ENCODE measurements around the gene ACTC1.

ACTC1 gene

GRCh38 chr15:34802371-34802770 lies 7.0 kb upstream of the ACTC1 start:
- no peak for DNase-seq (ENCODE audit: low read depth in 2 of 3, low spot score in 2 of 3)

- DNase-seq (ENCODE audit: low read depth in 2 of 3, low spot score in 2 of 3) = no peak
Observed at GRCh38 chr15:34799149-34800101, 4.1 kb upstream of the ACTC1 start.

DNA sequence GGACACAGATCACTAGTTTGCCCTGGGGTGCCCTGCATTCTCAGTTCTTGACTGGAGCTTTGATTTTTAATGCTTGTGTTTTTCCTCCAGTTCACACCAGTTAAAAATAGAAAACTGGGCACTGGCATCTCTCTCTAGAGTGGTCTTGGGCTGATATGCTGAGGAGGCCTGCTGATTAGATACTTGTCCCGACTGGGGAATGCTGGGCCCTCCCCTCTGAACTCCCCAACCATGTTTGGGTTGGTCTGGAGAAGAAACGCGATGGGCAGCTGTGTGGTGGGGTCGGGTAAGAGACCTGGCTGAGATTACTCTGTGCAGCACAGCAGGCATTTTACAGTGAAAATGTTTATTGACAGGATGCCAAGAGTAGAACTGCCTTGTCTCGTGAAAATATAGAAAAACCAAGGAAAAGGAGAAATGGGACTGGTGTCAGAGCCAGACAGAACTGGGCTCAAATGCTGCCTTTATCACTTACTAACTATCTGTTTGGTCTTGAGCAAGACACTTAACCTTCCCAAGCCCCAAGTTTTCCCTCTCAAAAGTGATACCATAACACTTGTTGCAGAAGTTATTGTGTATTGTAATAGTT lies 1.6 kb upstream of the ACTC1 start:
- DNase-seq (ENCODE audit: low read depth in 2 of 3, low spot score in 2 of 3) = no peak

- DNase-seq (ENCODE audit: low read depth in 2 of 3, low spot score in 2 of 3) = no peak
Observed at GRCh38 chr15:34794590-34795206, 651 bp downstream of the ACTC1 start.

GRCh38 chr15:34793901-34794300 lies 1.4 kb downstream of the ACTC1 start:
- DNase-seq (ENCODE audit: low read depth in 2 of 3, low spot score in 2 of 3) = no peak

DNA sequence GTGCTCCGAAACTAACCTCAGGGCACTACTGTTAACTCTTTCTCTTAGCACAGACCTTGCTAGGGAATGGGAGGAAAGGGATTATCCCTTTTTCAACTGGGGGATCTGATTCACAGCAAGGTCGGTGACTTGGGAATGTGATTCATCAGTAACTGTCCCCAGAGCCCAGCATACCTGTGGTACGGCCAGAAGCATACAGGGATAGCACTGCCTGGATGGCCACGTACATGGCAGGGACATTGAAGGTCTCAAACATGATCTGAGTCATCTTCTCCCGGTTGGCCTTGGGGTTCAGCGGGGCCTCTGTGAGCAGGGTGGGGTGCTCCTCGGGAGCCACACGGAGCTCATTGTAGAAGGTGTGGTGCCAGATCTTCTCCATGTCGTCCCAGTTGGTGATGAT lies 2.3 kb downstream of the ACTC1 start:
- no peak for DNase-seq (ENCODE audit: low read depth in 2 of 3, low spot score in 2 of 3)

- no peak for DNase-seq (ENCODE audit: low read depth in 2 of 3, low spot score in 2 of 3)
Observed at GRCh38 chr15:34791701-34792100, 3.6 kb downstream of the ACTC1 start.

DNA sequence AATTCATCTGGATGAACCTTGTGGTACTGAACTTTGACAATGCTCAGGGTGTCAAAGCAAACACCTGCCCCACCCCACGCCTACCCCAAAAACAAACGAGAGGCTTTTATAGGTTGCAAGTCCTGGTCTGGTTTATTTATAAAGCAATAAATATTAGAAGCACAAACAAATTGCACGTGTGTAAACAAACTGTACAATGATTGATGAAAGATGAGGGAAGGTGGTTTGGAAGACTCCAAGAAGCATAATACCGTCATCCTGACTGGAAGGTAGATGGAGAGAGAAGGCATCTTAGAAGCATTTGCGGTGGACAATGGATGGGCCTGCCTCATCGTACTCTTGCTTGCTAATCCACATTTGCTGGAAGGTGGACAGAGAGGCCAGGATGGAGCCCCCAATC lies 5.2 kb downstream of the ACTC1 start:
- DNase-seq (ENCODE audit: low read depth in 2 of 3, low spot score in 2 of 3) = no peak

DNA sequence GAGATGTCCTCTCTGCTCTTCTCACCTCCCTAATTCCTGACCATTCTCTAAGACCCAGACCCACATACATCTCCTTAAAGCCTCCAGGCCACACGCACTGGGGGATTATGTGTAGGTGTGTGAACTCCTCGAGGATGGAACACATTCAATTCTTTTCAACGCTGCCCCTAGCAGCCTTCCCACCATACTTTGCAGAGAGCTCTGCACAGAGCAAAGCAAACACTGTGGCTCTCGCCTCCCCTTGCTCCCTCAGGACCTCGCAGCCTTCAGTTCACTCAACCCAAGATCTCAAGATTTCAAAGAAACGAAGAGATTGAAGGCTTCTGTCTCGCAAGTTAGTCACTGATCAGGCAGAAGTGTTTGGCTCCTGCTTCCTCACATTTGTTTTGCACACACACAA lies 6.0 kb downstream of the ACTC1 start:
- DNase-seq (ENCODE audit: low read depth in 2 of 3, low spot score in 2 of 3) = no peak

GRCh38 chr15:34786206-34786605 lies 9.1 kb downstream of the ACTC1 start:
- no peak for DNase-seq (ENCODE audit: low read depth in 2 of 3, low spot score in 2 of 3)

- DNase-seq (ENCODE audit: low read depth in 2 of 3, low spot score in 2 of 3) = no peak
Observed at GRCh38 chr15:34783991-34784390, 11.4 kb downstream of the ACTC1 start.

- DNase-seq (ENCODE audit: low read depth in 2 of 3, low spot score in 2 of 3) = no peak
Observed at GRCh38 chr15:34783431-34783830, 11.9 kb downstream of the ACTC1 start.

DNA sequence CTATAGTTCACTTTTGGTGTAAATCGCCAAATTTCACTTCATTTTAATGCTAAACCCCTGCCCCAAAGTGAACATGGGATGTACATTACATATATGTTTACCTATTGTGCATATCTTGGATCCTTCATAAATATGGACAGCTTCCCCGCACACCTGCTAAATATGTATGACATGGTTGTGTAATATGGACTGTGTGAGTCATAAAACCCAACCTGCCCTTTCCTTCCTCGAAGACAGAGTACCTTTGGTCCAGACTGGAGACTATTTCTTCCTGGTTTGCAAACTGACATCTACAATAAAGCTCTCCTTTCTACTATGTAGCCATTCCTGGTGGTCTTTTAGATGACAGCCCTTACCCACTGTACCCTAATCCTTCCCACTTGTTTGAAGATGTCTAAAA lies 12.4 kb downstream of the ACTC1 start:
- no peak for DNase-seq (ENCODE audit: low read depth in 2 of 3, low spot score in 2 of 3)

DNA sequence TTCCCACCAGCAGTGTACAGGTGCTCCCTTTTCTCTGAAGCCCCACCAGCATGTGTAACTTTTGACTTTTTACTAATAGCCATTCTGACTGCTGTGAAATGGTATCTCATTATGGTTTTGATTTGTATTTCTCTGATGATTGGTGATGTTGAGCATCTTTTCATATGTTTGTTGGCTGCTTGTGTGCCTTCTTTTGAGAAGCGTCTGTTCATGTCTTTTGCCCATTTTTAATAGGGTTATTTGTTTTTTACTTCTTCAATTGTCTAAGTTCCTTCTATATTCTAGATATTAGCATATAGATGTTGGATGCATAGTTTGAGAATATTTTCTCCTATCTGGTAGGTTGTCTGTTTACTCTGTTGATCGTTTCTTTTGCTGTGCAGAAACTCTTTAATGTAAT lies 14.6 kb downstream of the ACTC1 start:
- DNase-seq (ENCODE audit: low read depth in 2 of 3, low spot score in 2 of 3) = no peak

GRCh38 chr15:34776606-34777105 lies 18.7 kb downstream of the ACTC1 start:
- no peak for DNase-seq (ENCODE audit: low read depth in 2 of 3, low spot score in 2 of 3)

DNA sequence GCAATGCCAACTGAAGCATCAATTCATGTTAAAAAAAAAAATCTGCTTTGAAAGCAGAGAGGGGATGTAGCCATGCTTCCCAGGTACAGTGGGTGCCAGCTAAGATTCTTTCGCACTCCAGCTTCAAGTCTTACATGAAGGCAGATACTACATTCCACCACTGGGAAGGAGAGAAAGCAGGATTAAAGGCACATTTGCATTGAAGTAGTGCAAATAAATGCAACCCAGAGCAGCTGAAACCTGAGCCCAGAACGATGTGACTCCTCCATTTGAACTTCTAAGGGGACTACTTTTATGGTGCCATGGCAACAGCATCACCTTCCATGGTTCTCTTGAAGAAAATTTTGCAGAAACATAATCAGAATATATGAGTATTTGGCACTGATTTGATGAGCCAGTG lies 21.4 kb downstream of the ACTC1 start:
- DNase-seq (ENCODE audit: low read depth in 2 of 3, low spot score in 2 of 3) = no peak

DNA sequence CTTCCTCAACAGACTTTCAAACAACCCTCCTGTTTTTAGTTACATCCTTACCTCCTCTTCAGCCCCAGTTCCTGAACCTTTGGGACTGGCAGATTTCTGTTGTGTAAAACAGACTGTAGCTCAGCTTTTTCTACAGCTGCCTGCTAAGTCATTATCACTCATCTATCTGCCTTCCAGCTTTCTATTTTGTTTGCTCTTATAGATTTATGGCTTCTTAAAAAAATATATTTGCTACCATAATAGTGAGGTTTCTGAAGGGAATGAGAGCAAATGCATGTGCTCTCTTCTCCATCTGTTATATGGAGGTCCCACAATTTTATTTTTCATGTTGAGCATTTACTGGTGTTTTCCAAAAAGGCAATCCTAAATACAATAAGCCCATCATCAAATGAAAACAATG lies 22.3 kb downstream of the ACTC1 start:
- no peak for DNase-seq (ENCODE audit: low read depth in 2 of 3, low spot score in 2 of 3)

DNA sequence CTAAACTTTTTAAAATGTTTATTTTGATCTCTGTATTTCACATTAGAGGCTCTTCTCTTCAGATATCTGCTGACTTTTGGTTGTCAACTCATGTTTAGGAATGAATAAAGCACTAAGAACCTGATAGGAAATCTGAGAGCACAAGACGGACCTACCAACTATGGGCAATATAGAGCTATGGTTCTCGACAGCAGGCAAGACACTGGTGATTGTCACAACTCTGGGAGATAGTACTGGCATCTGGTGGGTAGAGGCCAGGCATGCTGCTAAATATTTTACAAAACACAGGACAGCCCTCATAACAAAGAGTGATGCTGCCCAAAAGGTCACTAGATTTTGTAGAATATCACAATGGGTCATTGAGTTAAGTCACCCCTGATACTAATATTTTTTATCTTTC lies 23.0 kb downstream of the ACTC1 start:
- DNase-seq (ENCODE audit: low read depth in 2 of 3, low spot score in 2 of 3) = no peak

DNA sequence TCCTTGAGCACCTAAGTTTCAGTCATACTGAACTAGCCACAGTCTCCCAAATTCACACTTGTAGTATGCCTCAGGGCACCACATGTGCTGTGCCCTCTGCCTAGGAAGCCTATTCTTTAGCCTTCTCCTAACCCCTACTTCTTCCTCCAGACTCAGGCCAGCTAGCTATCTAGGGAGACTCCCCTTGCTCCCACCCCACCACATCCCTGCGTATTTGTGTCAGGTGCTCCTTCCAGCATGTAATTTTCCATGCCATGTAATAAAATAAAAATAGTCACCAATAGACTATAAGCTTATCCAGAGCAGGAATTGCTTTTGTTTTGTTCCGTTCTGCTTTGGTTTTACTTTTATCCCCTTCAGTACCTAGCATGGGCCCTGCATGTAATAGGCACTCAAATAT lies 25.6 kb downstream of the ACTC1 start:
- no peak for DNase-seq (ENCODE audit: low read depth in 2 of 3, low spot score in 2 of 3)

GRCh38 chr15:34768530-34768929 lies 26.8 kb downstream of the ACTC1 start:
- DNase-seq (ENCODE audit: low read depth in 2 of 3, low spot score in 2 of 3) = no peak

DNA sequence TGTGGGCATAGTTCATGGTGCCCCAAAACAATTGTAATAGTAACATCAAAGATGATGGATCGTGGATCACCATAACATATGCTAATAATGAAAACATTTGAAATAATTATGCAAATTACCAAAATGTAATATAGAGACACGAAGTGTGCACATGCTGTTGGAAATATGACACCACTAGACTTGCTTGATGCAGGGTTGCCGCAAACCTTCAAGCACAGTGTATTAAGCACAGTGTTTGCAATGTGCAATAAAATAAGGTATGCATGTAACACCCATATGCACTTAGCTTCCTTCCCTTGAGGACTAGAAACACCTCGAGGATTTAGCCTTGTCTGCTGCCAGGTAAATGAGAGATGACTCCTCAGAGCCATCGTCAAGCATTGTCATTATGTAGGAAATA lies 29.6 kb downstream of the ACTC1 start:
- no peak for DNase-seq (ENCODE audit: low read depth in 2 of 3, low spot score in 2 of 3)

GRCh38 chr15:34760909-34761308 lies 34.4 kb downstream of the ACTC1 start:
- no peak for DNase-seq (ENCODE audit: low read depth in 2 of 3, low spot score in 2 of 3)

Data from activated CD8-positive, alpha-beta memory T cell treated with anti-CD3 and anti-CD28 coated beads for 48 hours (primary cell).